HEK293T (cell line): ENCODE data around the gene JMJD1C.

Experiments used
- BHLHE40 ChIP-seq: fragments of 450-650 bp; IDR thresholded peaks from 2 replicates; pipeline ENCODE4 v1.6.1; 2016; ENCODE audit warnings: mild to moderate bottlenecking, moderate library complexity, borderline replicate concordance
- CTBP1 ChIP-seq: fragments of 450-650 bp; IDR thresholded peaks from 2 replicates; pipeline ENCODE4 v1.6.1; 2016; ENCODE audit warnings: borderline replicate concordance
- ELF4 ChIP-seq: fragments of 450-650 bp; IDR thresholded peaks from 2 replicates; pipeline ENCODE4 v1.6.1; 2017; ENCODE audit warnings: antibody characterized with exemption

GRCh38 chr10:63348245-63348850 lies 117.4 kb downstream of the JMJD1C start:
- TF ChIP-seq ELF4 = no peak
- TF ChIP-seq BHLHE40 = no peak
- no peak for TF ChIP-seq CTBP1
